HG03025 (cell line): ENCODE data around the gene HOXB13.

Experiments used
- ATAC-seq: cut with Tn5 transposase; IDR thresholded peaks from one replicate; pipeline ENCODE4 v1.9.1; 2021; ENCODE audit warnings: mild to moderate bottlenecking, moderate library complexity; ENCODE audit not compliant: unreplicated experiment, low FRiP score

Gene HOXB13

DNA sequence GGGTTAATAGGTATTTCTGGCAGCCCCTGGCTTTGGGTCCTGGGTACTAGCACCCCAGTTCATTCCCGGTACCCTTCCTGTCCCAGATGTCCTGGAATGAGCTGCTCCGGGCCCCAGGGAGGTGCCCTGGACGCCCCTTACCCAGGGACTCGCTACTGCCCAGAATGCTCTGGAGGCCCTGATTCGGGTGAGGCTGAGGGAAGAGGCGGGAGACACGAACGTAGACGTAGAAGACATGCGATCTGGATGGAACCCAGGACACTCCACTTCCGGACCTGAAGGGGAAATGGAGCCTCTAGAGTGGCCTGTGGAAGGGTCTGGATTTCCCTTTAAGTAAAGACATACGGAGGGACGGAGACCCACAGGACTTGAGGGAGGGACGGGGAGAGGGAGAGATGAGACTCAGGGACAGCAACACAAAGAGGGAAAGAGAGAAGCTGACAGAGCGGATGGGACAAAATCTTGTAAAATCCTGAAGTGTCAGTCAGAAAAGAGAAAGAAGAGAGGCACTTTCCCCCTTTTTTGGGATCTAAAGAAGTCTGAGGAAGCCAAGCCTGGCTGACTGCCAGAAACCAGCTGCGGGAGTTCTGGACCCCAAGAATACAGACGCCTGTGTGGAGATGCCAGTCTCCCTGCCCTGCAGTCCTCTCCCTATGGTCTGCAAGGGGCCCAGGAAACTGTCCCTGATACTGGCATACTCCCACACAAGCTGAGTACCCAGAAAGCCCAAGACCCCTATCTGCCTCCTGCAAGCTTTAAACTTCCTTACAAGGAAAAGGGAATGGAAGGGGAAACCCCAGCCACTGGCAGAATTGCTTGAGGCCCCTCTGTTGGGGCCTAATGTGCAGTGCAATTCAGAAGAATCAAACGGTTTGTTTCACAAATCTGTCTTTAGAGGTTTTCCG, 1.0 kb upstream of the HOXB13 start:
- ATAC-seq = no peak

DNA sequence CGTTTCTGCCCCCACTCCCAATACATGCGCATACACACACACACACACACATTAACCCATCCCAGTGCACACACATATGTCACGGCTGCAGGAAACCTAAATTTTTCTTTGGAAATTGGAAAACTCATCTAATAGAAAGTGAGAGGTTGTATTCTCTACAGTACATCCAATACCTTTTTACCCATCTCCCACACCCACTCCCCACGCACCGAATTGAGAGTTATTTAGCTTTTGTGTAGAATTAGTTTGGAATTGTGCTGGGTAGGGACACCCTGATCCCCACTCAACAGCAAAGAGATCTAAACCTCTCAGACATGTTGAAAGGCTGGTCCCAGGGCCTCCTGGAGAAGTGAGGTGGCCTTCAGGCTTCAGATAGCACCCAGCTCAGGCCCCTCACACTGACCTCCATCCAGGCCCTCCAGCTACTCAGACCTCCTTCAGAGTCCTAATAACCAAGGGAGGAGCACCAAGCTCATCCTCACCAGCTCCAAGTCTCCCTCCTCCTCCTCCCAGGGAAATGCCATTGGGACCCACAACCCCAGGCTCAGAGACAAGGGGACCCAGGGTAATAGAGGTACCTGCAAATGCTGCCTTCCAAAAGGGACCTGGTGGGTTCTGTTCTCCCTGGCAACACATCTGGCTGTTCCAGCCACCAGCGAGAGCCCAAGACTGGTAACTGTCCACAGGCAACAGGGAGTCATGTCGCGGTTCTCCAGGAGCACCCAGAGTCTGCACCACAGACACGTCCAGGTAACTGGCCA, 955 bp downstream of the HOXB13 start:
- ATAC-seq = no peak

DNA sequence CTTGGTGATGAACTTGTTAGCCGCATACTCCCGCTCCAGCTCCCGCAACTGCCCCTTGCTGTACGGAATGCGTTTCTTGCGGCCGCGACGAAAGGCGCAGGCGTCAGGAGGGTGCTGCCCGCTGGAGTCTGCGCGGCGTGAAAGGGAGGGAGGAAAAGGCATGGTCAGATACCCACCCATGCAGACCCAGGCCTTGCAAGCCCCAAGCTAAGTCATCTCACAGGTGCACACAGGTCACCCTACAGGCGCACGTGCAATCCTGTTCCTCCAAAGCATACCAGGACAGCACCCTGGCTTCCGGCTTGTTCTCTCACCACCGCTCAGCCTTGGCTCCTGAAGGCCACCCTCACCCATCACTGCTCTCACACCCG, 1.6 kb downstream of the HOXB13 start:
- no peak for ATAC-seq

DNA sequence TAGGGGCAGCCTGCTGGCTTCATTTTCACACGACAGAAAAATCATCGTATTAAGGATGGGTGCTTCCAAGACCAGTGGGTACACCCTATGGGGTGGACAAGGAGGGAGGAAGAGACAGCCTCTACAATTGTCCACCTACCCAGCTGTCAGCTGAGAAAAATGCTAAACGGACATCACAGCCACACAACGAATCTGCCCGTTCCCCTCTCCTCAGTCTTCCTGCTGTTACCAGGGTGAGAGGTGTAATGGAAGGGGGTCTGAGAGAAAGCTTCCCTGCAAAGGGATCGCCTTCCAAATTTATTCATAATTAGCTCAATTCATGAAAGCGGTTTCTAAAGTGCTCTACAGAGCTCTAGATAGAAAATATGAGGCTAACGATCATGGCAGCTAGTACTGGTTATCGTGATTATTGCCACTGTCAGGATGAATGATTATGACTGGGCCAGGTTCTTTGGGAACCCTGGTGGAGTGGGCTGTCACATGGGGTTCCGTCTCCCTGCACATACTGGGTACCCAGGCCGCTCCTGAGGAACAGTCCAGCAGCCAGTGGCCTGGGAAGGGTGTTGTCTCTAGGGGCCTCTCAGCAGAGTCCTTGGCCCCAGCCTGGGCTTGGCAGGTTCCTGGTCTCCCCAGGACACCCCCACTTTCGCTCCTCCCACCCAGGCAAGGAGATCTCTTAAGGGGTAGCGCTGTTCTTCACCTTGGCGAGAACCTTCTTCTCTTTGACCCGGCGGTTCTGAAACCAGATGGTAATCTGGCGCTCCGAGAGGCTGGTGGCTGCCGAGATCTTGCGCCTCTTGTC, 2.2 kb downstream of the HOXB13 start:
- no peak for ATAC-seq

DNA sequence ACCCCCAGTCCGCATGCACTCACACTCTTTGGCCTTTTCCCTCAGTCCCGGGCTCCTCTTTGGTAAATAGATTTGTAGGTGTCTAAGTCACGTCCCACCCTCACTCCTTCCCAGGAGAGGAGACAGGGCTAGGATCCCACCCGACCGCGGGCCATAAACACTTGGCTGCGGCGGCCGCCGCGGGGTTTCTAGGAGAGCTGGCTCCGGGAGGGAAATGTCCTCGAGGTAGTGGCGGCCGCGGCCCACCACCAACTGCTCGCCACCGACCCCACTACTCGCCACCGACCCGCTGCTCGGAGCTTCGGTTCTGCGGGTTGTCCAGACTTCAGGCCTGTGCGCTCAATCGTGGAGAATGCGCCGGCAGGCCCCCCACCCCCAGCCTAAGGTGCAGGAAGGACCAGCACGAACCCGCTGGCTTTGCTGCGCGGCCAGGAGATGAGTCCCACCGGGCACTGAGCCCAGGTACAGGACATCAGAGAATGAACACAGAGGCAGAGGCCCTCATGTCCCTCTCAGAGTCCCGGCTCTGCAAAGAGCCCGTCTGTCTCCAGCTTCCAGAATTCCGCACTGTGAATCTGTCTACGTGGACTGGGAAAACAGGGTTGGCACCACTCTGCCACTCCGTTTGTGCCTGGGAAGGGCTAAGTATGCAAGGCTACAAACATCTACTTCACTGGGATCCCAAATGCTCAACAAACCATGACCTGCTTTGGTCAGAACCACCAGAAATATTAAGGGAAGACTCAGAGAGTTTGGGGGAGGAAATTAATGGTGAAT, 3.1 kb downstream of the HOXB13 start:
- ATAC-seq = no peak

DNA sequence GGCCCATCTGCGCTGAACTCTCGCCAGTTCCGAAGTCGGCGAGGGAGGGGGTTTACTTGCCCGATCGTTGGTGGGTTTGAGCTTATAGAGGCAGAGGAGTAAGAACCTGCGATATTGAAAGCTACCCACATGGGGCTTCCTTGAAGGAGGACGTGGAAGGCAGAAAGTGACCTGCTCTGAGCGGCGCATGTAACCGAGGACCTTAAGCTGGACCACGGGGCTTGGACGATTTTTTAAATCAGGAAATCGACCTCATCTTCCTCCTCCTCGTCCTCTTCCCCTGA, 3.6 kb downstream of the HOXB13 start:
- no peak for ATAC-seq

DNA sequence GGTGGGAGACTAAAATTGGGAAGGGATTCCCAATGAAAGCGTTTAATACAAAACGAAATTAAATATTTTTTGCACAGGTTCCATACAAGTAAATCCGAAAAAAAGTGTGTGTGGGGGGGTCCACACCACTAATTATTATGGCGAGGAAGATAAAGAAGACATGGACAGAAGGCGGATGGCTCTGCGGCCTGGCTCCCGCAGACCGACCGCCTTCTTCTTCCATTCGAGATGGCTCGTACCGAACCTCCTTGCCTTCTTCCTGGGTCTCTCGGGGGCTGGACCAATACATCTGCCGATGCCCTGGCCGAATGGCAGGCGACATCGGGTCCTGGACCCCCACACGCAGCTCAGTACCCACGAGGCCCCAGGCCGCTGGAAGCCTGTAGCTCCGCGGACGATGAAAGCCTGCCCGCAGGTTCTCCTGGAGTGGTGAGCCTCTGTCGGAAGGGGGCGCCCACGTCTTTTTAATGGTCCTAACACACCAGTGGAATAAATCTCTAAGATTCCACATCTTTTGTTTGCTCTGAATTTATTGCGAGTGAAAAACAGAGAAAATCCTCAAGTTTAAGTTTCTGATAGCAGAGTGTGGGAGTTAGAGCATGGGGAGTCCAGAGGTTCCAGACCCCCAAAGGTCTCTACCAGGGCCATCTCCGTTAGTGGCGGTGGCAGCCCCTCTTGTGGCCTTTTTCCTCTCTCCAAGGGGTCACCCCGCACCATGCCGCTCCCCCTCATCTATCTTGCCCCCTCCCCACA, 4.1 kb downstream of the HOXB13 start:
- ATAC-seq = no peak

DNA sequence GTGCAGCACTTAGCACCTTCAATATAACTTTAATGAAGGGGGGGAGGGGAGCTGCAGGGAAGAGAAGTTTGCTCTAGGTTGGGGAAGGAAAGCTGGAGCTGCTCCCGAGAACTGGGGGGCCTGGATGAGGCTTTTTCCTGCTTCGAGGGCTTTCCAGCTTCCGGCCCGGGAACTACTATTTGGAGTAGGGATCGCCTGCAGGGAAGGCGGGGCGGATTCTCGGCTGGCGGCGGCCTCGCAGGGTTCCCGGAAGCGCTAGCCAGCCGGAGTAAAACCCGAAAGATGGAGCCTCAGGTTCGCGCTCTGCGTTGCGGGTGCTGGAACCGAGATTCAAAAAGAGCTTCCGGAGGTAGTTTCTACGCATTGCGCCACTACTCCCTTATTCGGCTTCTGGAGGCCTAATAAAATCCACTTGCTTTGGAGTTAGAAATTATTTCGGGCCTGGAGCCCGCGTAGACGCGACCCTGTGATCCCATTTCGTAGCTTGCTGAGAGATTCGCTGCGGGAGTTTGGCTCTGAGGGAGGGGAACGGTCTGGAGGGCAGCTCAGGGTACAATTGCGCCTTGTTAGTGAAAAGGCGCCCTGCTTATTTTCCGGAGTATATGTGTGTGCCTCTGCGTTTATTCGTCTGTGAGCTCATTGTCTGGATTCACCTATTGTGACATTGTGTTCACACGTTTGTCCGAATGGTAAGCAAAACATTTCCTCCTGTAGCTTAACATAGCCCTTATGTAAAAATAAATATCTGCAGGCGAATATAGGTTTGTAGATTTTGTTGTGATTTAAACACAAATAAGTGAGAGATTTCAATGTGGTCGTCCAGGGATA, 4.9 kb downstream of the HOXB13 start:
- no peak for ATAC-seq

DNA sequence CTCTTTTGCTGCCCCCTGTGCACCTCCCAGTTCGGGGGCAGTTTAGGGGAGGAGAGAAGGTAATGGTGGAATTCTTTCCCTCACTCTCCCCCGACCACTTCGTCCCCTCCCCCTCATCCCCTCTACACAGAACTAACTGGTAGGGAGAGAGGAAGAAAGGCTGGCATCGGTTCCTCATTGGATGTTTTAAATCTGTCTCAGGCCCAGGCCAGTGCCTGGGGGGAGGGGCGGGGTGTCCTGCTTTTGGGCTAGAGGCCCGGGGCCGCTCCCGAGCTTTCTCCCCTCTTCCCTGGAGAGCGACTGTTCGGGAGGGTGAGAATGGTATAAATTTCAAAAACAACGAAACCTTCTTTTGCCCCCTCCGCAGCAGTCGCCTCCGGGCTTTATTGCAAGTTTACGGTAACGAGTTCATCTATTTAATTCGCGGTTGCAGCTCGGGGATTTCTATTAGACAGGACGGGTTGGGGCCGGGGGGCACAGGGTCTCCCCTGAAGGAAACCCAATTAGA, 5.6 kb downstream of the HOXB13 start, which contains the start of gene PRAC2:
PRAC2 (plus strand) TSS at position 271 of the 508 bp plus-strand sequence. CDS start 1,226 bp downstream, outside the sequence.
- no peak for ATAC-seq

DNA sequence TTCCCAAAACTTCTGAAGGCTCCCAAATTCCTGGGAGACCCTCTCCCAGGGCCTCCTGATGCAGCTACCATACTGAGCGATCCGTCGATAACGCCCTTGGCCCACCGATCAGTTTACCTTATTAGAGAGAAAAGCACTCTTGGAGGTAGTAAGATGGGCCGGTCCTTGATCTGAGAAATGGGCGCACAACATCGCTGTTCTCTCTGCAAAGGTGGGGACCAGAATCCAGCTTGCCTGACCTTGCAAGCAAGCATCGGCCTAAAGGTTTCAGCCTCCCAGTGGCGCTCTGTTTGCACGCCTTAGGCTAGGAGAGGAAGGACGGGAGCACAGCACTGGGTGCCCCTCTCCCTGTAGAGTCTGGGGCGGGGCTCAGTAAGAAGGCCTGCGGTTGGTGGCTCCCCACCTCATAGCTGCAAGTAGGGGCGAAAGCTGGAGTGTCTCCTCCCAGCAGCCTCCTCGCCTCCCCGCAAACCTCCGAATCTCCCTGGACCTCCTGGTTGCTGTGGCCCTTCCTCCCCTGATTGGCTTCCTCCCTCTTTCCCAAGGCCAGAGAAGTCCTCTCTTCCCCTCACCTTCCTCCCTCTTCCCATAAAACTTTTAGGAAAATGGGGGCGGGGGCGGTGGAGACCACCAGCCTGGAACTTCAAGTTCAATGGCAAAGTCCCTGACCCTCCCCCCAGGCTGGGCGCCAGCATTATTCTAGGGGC, 6.2 kb downstream of the HOXB13 start, which contains the start of gene PRAC1:
PRAC1 (minus strand) TSS at position 318 of the 707 bp plus-strand sequence; CDS start at position 192, 126 bp downstream.
- ATAC-seq = no peak

DNA sequence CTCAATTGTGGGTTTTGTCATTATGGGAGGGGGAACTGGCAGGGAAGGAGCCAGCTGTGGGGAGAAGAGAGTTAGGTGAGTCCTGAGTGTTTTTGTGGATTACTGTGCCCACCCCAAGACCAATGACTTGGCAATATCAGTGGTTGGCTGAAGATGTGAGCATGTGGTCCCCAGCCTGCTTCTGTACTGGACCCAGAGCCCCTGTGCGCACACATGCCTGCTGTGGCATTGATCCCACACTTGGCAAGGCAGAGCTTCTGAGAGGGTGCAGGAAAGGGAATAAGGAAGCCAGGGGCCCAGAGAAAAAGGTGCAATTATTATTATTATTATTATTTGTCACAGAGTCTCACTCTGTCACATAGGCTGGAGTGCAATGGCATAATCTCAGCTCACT, 7.5 kb downstream of the HOXB13 start:
- ATAC-seq = no peak

DNA sequence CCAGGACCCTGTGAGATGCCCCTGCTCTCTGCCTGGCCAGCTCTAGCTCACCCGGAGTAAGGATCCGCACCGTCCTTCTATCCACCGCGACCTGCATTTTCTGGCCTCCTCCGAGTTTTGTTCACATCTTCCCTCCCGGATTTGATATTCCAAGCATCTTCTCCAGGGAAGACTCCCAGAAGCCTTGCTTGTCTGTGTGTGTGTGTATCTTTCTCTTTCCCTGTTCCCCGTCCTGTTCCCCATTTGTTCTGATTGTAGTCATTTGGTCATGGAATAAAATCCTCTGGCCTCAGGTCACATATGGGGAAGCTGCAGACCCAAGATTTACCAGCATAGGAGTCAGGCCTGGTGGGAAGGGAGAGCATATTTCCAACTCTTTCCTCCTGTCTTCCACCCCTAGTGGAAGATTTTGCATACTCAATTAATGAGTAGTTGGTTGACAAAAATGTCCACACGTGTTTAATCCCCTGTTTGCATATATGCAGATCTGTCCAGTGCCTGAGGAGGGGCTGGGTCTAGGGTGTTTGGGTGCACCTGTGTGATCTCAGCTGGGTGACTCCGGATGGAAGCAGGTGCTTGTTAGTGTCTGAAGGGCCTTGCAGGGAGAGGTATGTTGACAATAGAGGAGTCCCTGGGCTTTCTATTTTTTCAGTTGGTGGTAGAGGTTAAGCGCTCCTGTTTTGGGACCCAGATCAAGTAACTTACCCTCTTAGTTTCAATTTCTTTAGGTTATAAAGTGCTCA, 8.1 kb downstream of the HOXB13 start:
- ATAC-seq = no peak

DNA sequence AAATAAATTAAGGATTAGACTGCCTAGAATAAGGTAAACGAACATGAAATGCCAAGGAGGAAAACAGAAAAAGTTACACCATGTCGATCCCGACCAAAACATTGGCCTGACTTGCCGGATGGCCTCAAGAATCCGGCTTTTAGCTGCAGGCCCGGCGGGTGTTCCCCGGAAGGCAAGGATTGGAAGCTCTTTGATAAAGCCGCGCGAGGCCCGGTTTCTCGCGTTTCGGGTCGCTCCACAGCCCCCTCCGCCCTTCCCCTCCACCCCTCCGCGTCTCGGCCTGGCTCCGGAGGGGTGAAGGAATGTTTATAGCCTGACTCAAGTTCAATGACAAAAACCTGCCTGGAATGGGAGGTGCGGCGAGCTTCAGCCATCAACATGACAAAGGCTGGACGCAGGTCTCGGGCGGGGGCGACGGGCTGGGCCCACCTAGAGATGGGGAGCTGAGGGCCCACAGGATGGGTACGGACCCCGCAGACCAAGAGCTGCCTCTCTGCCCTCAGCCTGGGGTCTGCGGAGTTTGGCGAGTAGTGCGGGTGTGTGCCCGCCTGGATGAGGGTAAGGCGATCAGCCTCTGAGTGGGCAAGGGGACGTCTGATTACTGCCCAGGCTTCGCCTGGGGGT, 8.8 kb downstream of the HOXB13 start:
- ATAC-seq = no peak

DNA sequence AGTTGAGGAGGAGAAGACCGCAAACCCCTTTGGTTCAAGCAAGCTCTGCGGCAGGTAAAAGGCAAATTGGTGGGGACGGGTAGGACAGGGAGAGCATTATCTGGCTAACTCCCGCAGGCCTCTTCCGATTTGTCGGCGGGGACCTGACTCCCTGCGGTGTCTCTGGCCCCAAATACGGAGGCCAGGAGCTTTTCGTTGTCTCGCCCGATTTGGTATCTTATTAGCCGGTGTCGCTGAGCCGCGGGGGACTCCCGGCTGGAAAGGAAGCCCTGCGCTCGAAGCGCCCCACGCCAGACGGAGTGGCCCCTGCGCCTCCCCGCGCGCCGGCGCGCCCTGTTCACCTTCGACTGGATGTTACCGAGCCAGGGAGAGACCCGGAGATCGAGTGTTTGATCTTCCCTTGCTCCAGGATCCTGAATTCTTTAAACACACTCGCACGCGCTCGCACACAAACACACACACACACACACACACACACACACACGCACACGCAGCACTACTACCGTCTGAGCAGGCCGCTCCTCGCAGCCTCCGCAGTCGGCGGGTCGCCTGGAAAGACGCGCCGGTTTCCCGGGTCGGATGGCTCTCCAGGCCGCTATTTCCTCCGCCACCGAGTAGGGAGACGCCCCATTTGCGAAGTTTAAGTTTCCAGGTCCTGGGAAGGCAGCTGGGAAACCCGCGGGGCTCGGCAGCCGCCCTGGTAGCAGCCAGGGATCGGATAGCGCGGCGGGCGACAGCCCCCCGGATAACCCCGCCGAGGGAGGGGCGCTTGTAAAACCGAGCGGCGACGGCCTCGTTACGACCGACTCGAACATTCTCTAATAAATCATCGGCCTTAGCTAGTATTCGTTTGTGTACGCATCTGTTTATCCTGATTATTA, 9.5 kb downstream of the HOXB13 start:
- ATAC-seq = no peak

DNA sequence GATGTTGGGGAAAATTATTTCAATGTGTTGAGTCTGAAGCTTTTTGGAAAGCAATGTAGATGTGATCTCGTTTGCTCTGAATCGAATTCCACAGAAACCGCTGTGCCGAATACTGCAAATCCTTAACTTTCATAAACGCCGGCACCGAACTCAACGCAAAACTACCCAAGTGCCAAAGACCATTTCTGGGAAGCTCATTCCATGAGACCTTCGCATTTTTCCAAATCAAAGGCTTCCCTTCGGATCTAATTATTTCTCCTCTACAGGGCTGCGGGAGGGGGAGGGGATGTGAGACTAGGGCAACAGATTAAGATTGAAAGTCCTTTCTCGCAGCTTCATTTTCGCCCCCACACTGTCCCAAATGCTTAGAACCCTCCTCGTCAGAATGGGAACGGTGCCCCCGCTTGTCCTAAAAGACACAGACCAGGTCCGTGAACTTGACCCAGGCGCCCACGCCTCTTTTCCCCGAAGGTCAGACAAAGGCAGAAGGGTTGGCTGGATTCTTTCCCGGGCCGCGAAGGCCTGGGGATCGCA, 10.3 kb downstream of the HOXB13 start:
- ATAC-seq = no peak
